A673 (cell line): ENCODE results near the gene LPP. TPM values are rescaled to one million over a fixed set of nuclear protein-coding genes. Genes with fewer than 3 reads are reported as not detected.

ENCODE experiments used
- BruUV-seq: library from RNA; stranded (reverse); fragments of 400-500 nt; replicated peaks from 2 replicates; lab custom pipeline; 2021; lab: Mats Ljungman, UMichigan
- CTCF ChIA-PET: fragments of 300-600 bp; sonication (Branson Sonifier 250); formaldehyde crosslinking; loops from one replicate; lab custom pipeline; 2022; ENCODE audit warnings: antibody characterized with exemption; lab: Charles Lee
- POLR2A ChIA-PET: fragments of 300-600 bp; sonication (Branson Sonifier 250); formaldehyde crosslinking; loops from one replicate; lab custom pipeline; 2022; ENCODE audit warnings: antibody characterized with exemption; ENCODE audit not compliant: low non-redundant PET; lab: Charles Lee
- DNase-seq: peaks from one replicate; pipeline ENCODE4 v3.0.0-alpha.2; 2015; ENCODE audit warnings: low spot score
- H3K27ac ChIP-seq: fragments of 200-600 bp; sonication (generic); 2 replicates; pipeline ENCODE4 v1.5.1; 2016; ENCODE audit warnings: mixed run types, low read depth, mild to moderate bottlenecking, mixed read lengths, antibody characterized with exemption, low read length; ENCODE audit not compliant: poor library complexity, severe bottlenecking
- H3K27me3 ChIP-seq: fragments of 200-600 bp; sonication (generic); replicated peaks from 2 replicates; pipeline ENCODE4 v1.6.1; 2017; ENCODE audit warnings: mixed run types, low read depth, mild to moderate bottlenecking, mixed read lengths, antibody characterized with exemption, low read length; ENCODE audit not compliant: insufficient read depth, poor library complexity
- H3K36me3 ChIP-seq: fragments of 200-600 bp; sonication (generic); 2 replicates; pipeline ENCODE4 v1.6.1; 2016; ENCODE audit warnings: mixed run types, mild to moderate bottlenecking, mixed read lengths, antibody characterized with exemption, low read length; ENCODE audit not compliant: insufficient read depth, poor library complexity, severe bottlenecking
- H3K4me1 ChIP-seq: fragments of 200-600 bp; sonication (generic); 2 replicates; pipeline ENCODE4 v1.6.1; 2017; ENCODE audit warnings: mixed run types, mild to moderate bottlenecking, mixed read lengths, antibody characterized with exemption, low read length; ENCODE audit not compliant: insufficient read depth, poor library complexity, severe bottlenecking
- H3K4me3 ChIP-seq: fragments of 200-600 bp; sonication (generic); 2 replicates; pipeline ENCODE4 v1.5.1; 2016; ENCODE audit warnings: low read depth, mixed run types, mild to moderate bottlenecking, mixed read lengths, low read length; ENCODE audit not compliant: poor library complexity, severe bottlenecking
- H3K9me3 ChIP-seq: fragments of 200-600 bp; sonication (generic); 2 replicates; pipeline ENCODE4 v1.6.1; 2016; ENCODE audit warnings: mixed run types, low read depth, mild to moderate bottlenecking, mixed read lengths, antibody characterized with exemption, low read length; ENCODE audit not compliant: poor library complexity, severe bottlenecking
- CTCF ChIP-seq: fragments of 300-800, 200-600 bp; sonication (generic); conservative IDR thresholded peaks from 2 replicates; pipeline ENCODE4 v1.5.1; 2017; ENCODE audit warnings: low read depth, mild to moderate bottlenecking, antibody characterized with exemption, low read length, moderate library complexity, mixed read lengths
- EZH2 ChIP-seq: fragments of 200-600 bp; sonication (generic); IDR thresholded peaks from 2 replicates; pipeline ENCODE4 v1.6.1; 2017; ENCODE audit warnings: borderline replicate concordance, low read depth, mild to moderate bottlenecking, mixed read lengths, antibody characterized with exemption, low read length; ENCODE audit not compliant: poor library complexity, severe bottlenecking
- intact Hi-C: fragments of 100-400 bp; cut with micrococcal nuclease; formaldehyde crosslinking; loops from one replicate; pipeline ENCODE4 v1.10.0; 2022; ENCODE audit not compliant: unreplicated experiment
- total RNA-seq: library from RNA; stranded (reverse); gene quantifications from 2 replicates; pipeline ENCODE4 v1.2.3, GENCODE V29; 2021

LPP gene
- total RNA-seq, 1 experiment from 2014 or later: 39.7 TPM

- no TSS peak for BruUV-seq
- no peak overlapping the region for H3K27ac ChIP-seq
- TF ChIP-seq CTCF: no peak
- TF ChIP-seq EZH2: no peak
- ChIA-PET CTCF (no interaction called here), POLR2A (no interaction called here)
- H3K27me3 ChIP-seq: no peaks in the 10 kb centered on the region
- DNase-seq: no peak
- H3K9me3 ChIP-seq: no peaks in the 10 kb centered on the region
- intact Hi-C loops: no loop called here
- H3K4me1 ChIP-seq: peaks cover 26% of the 10 kb centered on the region
- no peak overlapping the region for H3K4me3 ChIP-seq
- no peaks in the 10 kb centered on the region for H3K36me3 ChIP-seq
Observed at GRCh38 chr3:188772886-188773285, 618.9 kb downstream of the LPP start.

- no TSS peak for BruUV-seq
- Histone ChIP-seq H3K9me3 (no peaks in the 10 kb centered on the region), H3K4me3 (no peak overlapping the region), H3K36me3 (no peaks in the 10 kb centered on the region), H3K27ac (no peak overlapping the region), H3K4me1 (peaks cover 1% of the 10 kb centered on the region), H3K27me3 (no peaks in the 10 kb centered on the region)
- CTCF ChIA-PET: no interaction called here
- TF ChIP-seq EZH2 (no peak), CTCF (no peak)
- intact Hi-C loops: no loop called here
- no peak for DNase-seq
- POLR2A ChIA-PET: no interaction called here
Observed at GRCh38 chr3:188775412-188775811, 621.5 kb downstream of the LPP start.

- TF ChIP-seq CTCF: no peak
- no peak for TF ChIP-seq EZH2
- Histone ChIP-seq H3K27me3 (no peaks in the 10 kb centered on the region), H3K9me3 (no peaks in the 10 kb centered on the region), H3K4me1 (no peaks in the 10 kb centered on the region), H3K36me3 (no peaks in the 10 kb centered on the region), H3K4me3 (no peak overlapping the region), H3K27ac (no peak overlapping the region)
- no peak for DNase-seq
- ChIA-PET CTCF (no interaction called here), POLR2A (no interaction called here)
- no TSS peak for BruUV-seq
- intact Hi-C loops: no loop called here
Observed at GRCh38 chr3:188776447-188776846, 622.5 kb downstream of the LPP start.
